Measurements from ENCODE around the gene EXOC3. TPM values are rescaled to one million over a fixed set of nuclear protein-coding genes. Genes with fewer than 3 reads are reported as not detected.

EXOC3 gene
- total and polyA plus RNA-seq, 10 of the 15 experiments (the other 5 are each of a cell fraction or from before 2014, with no cell fraction given): 1.6 to 53.0 (median 27.9) TPM

- CTCF ChIA-PET: no interaction called here
- no peaks in the 10 kb centered on the region; the same call in 2 of the 3 replicates for H3K9me3 ChIP-seq (replicated peaks; ENCODE audit: control insufficient read depth, insufficient read depth, low read length)
- H3K79me2 ChIP-seq (ENCODE audit: control insufficient read depth, insufficient read depth, low read length): no peaks in the 10 kb centered on the region
- TF ChIP-seq WRNIP1 (IDR thresholded peaks at IDR 0.05; ENCODE audit: borderline replicate concordance, low read depth, low read length) (no peak), RAD51 (IDR thresholded peaks at IDR 0.05) (no peak), SP1 (IDR thresholded peaks at IDR 0.05; ENCODE audit: low read depth, low read length) (no peak), RELB (IDR thresholded peaks at IDR 0.05; ENCODE audit: low read depth) (no peak), SMC3 (IDR thresholded peaks at IDR 0.05; ENCODE audit: borderline replicate concordance, low read length) (no peak), ZBTB11 (CRISPR knock-in tag; IDR thresholded peaks at IDR 0.05) (no peak), HDGF (IDR thresholded peaks at IDR 0.05) (no peak), TBL1XR1 (IDR thresholded peaks at IDR 0.05; ENCODE audit: low read depth, low read length) (no peak), POLR2AphosphoS2 (IDR thresholded peaks at IDR 0.05; ENCODE audit: low read depth, low read length) (no peak), ZNF217 (IDR thresholded peaks at IDR 0.05) (no peak), CEBPZ (IDR thresholded peaks at IDR 0.05; ENCODE audit: low read depth, low read length) (no peak)
- DNase-seq (ENCODE audit: low read depth, low spot score) (no peak), ATAC-seq (no peak), FAIRE-seq (no peak)
- SMC1A ChIA-PET (ENCODE audit: uncharacterized antibody, unreplicated experiment): interaction anchor here (1.1 kb wide), 1 partner anchor 28 kb away, joined by 4 read pairs; no protein-coding TSS in a partner anchor
- BruUV-seq (replicated peaks): no TSS peak
- H4K20me1 ChIP-seq (ENCODE audit: control insufficient read depth, insufficient read depth): no peaks in the 10 kb centered on the region
- H3K36me3 ChIP-seq (ENCODE audit: control insufficient read depth in 2 of 2, insufficient read depth in 2 of 2, low read length in 1 of 2): peaks cover 7 to 28% of the 10 kb centered on the region in 2 experiments; a peak in 3 of 4 replicates
- no peak overlapping the region for H2AFZ ChIP-seq (ENCODE audit: control insufficient read depth, low read depth, low read length)
- WGBS (ENCODE audit: insufficient coverage, insufficient replicate concordance, low lambda C conversion rate, missing lambda C conversion rate): 94% methylated on average over 14 of the region's 14 CpGs
- POLR2A ChIA-PET: interaction anchor here (0.6 kb wide), 1 partner anchor 477 kb away, joined by 3 read pairs; no protein-coding TSS in a partner anchor
- RAD21 ChIA-PET (ENCODE audit: unreplicated experiment): no interaction called here
- H3K27ac ChIP-seq (ENCODE audit: control insufficient read depth, insufficient read depth): no peak overlapping the region
- H3K4me3 ChIP-seq: no peak overlapping the region
- in situ Hi-C loops (cut with MboI) (no loop called here), intact Hi-C loops (cut with micrococcal nuclease; ENCODE audit: unreplicated experiment) (no loop called here)
- H3K9ac ChIP-seq (ENCODE audit: control insufficient read depth, insufficient read depth, low read length): no peak overlapping the region
- no peak overlapping the region for H3K4me2 ChIP-seq (ENCODE audit: control insufficient read depth, insufficient read depth)
- H3K4me1 ChIP-seq (ENCODE audit: control insufficient read depth, insufficient read depth, low read length): no peaks in the 10 kb centered on the region
- H3K27me3 ChIP-seq (replicated peaks in 1 of 2; ENCODE audit: control insufficient read depth in 2 of 2, insufficient read depth in 2 of 2, low read length in 1 of 2): no peaks in the 10 kb centered on the region
Observed at GRCh38 chr5:416636-416960, 26.4 kb upstream of the EXOC3 start.
